H9 (cell line): ENCODE data around the gene FADS1. TPM values are rescaled to one million over a fixed set of nuclear protein-coding genes. Genes with fewer than 3 reads are reported as not detected.

Experiments used
- DNase-seq: peaks from one replicate; pipeline ENCODE4 v3.0.0-alpha.2; 2017
- H2AFZ ChIP-seq: one replicate; pipeline ENCODE4 v1.6.1; 2013; ENCODE audit warnings: mild to moderate bottlenecking, low read length, control low read depth, moderate library complexity
- H2AK5ac ChIP-seq: 2 replicates; pipeline ENCODE4 v1.6.1; 2013; ENCODE audit warnings: low read length, control low read depth, mixed read lengths; ENCODE audit not compliant: insufficient read length
- H2BK120ac ChIP-seq: one replicate; pipeline ENCODE4 v1.6.1; 2013; ENCODE audit warnings: low read depth, mild to moderate bottlenecking, low read length, control low read depth, inconsistent platforms; ENCODE audit not compliant: poor library complexity, severe bottlenecking
- H2BK12ac ChIP-seq: 2 replicates; pipeline ENCODE4 v1.6.1; 2013; ENCODE audit warnings: low read length, control low read depth, mixed read lengths, low read depth; ENCODE audit not compliant: insufficient read length
- H2BK15ac ChIP-seq: 2 replicates; pipeline ENCODE4 v1.6.1; 2013; ENCODE audit warnings: low read depth, low read length, control low read depth
- H2BK20ac ChIP-seq: one replicate; pipeline ENCODE4 v1.6.1; 2013; ENCODE audit warnings: low read depth, mild to moderate bottlenecking, low read length, control low read depth, inconsistent platforms; ENCODE audit not compliant: poor library complexity, severe bottlenecking
- H2BK5ac ChIP-seq: 2 replicates; pipeline ENCODE4 v1.6.1; 2013; ENCODE audit warnings: low read length, control low read depth, mixed read lengths; ENCODE audit not compliant: insufficient read length
- H3K14ac ChIP-seq: 2 replicates; pipeline ENCODE4 v1.6.1; 2013; ENCODE audit warnings: low read length, control low read depth; ENCODE audit not compliant: insufficient read depth
- H3K18ac ChIP-seq: 2 replicates; pipeline ENCODE4 v1.6.1; 2013; ENCODE audit warnings: low read depth, mild to moderate bottlenecking, mixed read lengths, low read length, control low read depth; ENCODE audit not compliant: insufficient read length
- H3K23ac ChIP-seq: 2 replicates; pipeline ENCODE4 v1.6.1; 2013; ENCODE audit warnings: low read length, control low read depth, mixed read lengths, low read depth; ENCODE audit not compliant: insufficient read length
- H3K23me2 ChIP-seq: 2 replicates; pipeline ENCODE4 v1.6.1; 2013; ENCODE audit warnings: low read depth, mild to moderate bottlenecking, mixed read lengths, low read length, control low read depth; ENCODE audit not compliant: insufficient read length, poor library complexity, severe bottlenecking
- H3K27ac ChIP-seq: 2 replicates; pipeline ENCODE4 v1.5.1; 2013; ENCODE audit warnings: low read length, control low read depth, mixed read lengths, low read depth; ENCODE audit not compliant: insufficient read length
- H3K27me3 ChIP-seq: 2 replicates; pipeline ENCODE4 v1.6.1; 2013; ENCODE audit warnings: low read length, control low read depth, inconsistent platforms; ENCODE audit not compliant: insufficient read depth
- H3K4ac ChIP-seq: 2 replicates; pipeline ENCODE4 v1.6.1; 2013; ENCODE audit warnings: low read depth, mild to moderate bottlenecking, control low read depth, inconsistent platforms, low read length, moderate library complexity
- H3K4me1 ChIP-seq: 2 replicates; pipeline ENCODE4 v1.6.1; 2013; ENCODE audit warnings: low read length, control low read depth, inconsistent platforms; ENCODE audit not compliant: insufficient read depth
- H3K4me2 ChIP-seq: 2 replicates; pipeline ENCODE4 v1.6.1; 2013; ENCODE audit warnings: low read length, control low read depth, mixed read lengths; ENCODE audit not compliant: insufficient read length, insufficient read depth
- H3K56ac ChIP-seq: 2 replicates; pipeline ENCODE4 v1.6.1; 2013; ENCODE audit warnings: low read depth, mild to moderate bottlenecking, mixed read lengths, low read length, control low read depth; ENCODE audit not compliant: insufficient read length
- H3K79me1 ChIP-seq: 2 replicates; pipeline ENCODE4 v1.6.1; 2013; ENCODE audit warnings: low read depth, mild to moderate bottlenecking, moderate library complexity, low read length, control low read depth, inconsistent platforms; ENCODE audit not compliant: insufficient read depth, poor library complexity, severe bottlenecking
- H3K79me2 ChIP-seq: 2 replicates; pipeline ENCODE4 v1.6.1; 2013; ENCODE audit warnings: low read length, control low read depth, inconsistent platforms; ENCODE audit not compliant: insufficient read depth
- H3K9ac ChIP-seq: 2 replicates; pipeline ENCODE4 v1.6.1; 2013; ENCODE audit warnings: low read length, control low read depth, mixed read lengths; ENCODE audit not compliant: insufficient read length; ENCODE audit errors: extremely low read depth
- H3K9me3 ChIP-seq: one replicate; pipeline ENCODE4 v1.6.1; 2013; ENCODE audit warnings: low read depth, low read length, inconsistent platforms; ENCODE audit not compliant: control insufficient read depth
- H3T11ph ChIP-seq: one replicate; pipeline ENCODE4 v1.6.1; 2013; ENCODE audit warnings: mild to moderate bottlenecking, low read length, control low read depth, inconsistent platforms
- H4K20me1 ChIP-seq: one replicate; pipeline ENCODE4 v1.6.1; 2013; ENCODE audit not compliant: control insufficient read depth, insufficient read length, insufficient read depth
- H4K5ac ChIP-seq: 2 replicates; pipeline ENCODE4 v1.6.1; 2013; ENCODE audit warnings: low read depth, mild to moderate bottlenecking, mixed read lengths, low read length, control low read depth; ENCODE audit not compliant: insufficient read length
- H4K8ac ChIP-seq: replicated peaks from 2 replicates; pipeline ENCODE4 v1.6.1; 2013; ENCODE audit warnings: low read length, control low read depth, mixed read lengths, low read depth; ENCODE audit not compliant: insufficient read length
- H4K91ac ChIP-seq: 2 replicates; pipeline ENCODE4 v1.6.1; 2013; ENCODE audit warnings: low read depth, mild to moderate bottlenecking, moderate library complexity, mixed read lengths, low read length, control low read depth; ENCODE audit not compliant: insufficient read length
- H3K27ac Mint-ChIP-seq, 3 experiments: 2 replicates in 2 of 3; 3 replicates in 1 of 3; pipeline ENCODE4 v1.8.0; 2020 to 2021; ENCODE audit warnings: mixed read lengths in 3 of 3, mild to moderate bottlenecking in 1 of 3, moderate library complexity in 1 of 3
- H3K27me3 Mint-ChIP-seq: 2 replicates; pipeline ENCODE4 v1.8.0; 2021; ENCODE audit warnings: low read depth, mild to moderate bottlenecking, moderate library complexity, mixed read lengths
- H3K36me3 Mint-ChIP-seq, 3 experiments: 2 replicates in 2 of 3; 3 replicates in 1 of 3; pipeline ENCODE4 v1.8.0; 2020 to 2021; ENCODE audit warnings: low read depth in 3 of 3, mixed read lengths in 3 of 3; ENCODE audit not compliant: insufficient read depth in 1 of 3
- H3K4me1 Mint-ChIP-seq, 2 experiments: 2 replicates each; pipeline ENCODE4 v1.8.0; 2020; ENCODE audit warnings: mixed read lengths in 2 of 2
- H3K4me3 Mint-ChIP-seq, 2 experiments: 2 replicates in 1 of 2; 3 replicates in 1 of 2; pipeline ENCODE4 v1.8.0; 2020 to 2021; ENCODE audit warnings: mild to moderate bottlenecking in 2 of 2, mixed read lengths in 2 of 2, moderate library complexity in 1 of 2
- H3K9me3 Mint-ChIP-seq, 2 experiments: 2 replicates in 1 of 2; 3 replicates in 1 of 2; pipeline ENCODE4 v1.8.0; 2020; ENCODE audit warnings: mild to moderate bottlenecking in 2 of 2, mixed read lengths in 2 of 2, moderate library complexity in 1 of 2
- WGBS: extraction: QIAGEN DNeasy Blood & Tissue Kit; methylation state at CpG from one replicate; pipeline ENCODE4 v1.1.7; 2013; ENCODE audit warnings: missing lambda C conversion rate, low lambda C conversion rate, mixed read lengths; ENCODE audit not compliant: insufficient read length; ENCODE audit errors: extremely low coverage; 5-methylcytosine and 5-hydroxymethylcytosine counted together
- total RNA-seq: library from RNA; stranded (reverse); gene quantifications from 2 replicates; pipeline ENCODE4 v1.2.1, GENCODE V29; 2021
- TF ChIP-seq, protein P1 (sequence below): fragments of 200-600 bp; sonication (generic); conservative IDR thresholded peaks from 3 replicates; pipeline ENCODE4 v1.8.0; 2021; ENCODE audit warnings: antibody characterized with exemption, mild to moderate bottlenecking

Gene FADS1
- total RNA-seq, 1 experiment from 2014 or later, result 125 TPM

DNA sequence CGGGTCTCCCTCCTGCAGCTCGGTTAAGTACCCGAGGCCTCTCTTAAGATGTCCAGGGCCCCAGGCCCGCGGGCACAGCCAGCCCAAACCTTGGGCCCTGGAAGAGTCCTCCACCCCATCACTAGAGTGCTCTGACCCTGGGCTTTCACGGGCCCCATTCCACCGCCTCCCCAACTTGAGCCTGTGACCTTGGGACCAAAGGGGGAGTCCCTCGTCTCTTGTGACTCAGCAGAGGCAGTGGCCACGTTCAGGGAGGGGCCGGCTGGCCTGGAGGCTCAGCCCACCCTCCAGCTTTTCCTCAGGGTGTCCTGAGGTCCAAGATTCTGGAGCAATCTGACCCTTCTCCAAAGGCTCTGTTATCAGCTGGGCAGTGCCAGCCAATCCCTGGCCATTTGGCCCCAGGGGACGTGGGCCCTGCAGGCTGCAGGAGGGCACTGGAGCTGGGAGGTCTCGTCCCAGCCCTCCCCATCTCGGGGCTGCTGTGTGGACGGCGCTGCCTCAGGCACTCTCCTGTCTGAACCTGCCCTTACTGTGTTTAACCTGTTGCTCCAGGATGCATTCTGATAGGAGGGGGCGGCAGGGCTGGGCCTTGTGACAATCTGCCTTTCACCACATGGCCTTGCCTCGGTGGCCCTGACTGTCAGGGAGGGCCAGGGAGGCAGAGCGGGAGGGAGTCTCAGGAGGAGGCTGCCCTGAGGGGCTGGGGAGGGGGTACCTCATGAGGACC, 49.6 kb upstream of the FADS1 start:
- H4K5ac ChIP-seq, result no peak overlapping the region
- H3K4me1 ChIP-seq, result no peaks in the 10 kb centered on the region
- no peak overlapping the region for H3K4me2 ChIP-seq
- H3K27me3 ChIP-seq, result no peaks in the 10 kb centered on the region; the same call in 1 of the 2 replicates
- no peaks in the 10 kb centered on the region for H3K79me1 ChIP-seq
- no peak overlapping the region for H2AFZ ChIP-seq
- no peak overlapping the region for H2BK5ac ChIP-seq
- no peak overlapping the region for H2BK12ac ChIP-seq
- H3K18ac ChIP-seq, result no peak overlapping the region
- H3K79me2 ChIP-seq, result no peaks in the 10 kb centered on the region
- H3K4me1 Mint-ChIP-seq, result peaks cover 13 to 19% of the 10 kb centered on the region in 2 experiments
- H3K27me3 Mint-ChIP-seq, result peaks cover 10% of the 10 kb centered on the region
- no peak overlapping the region for H3K23ac ChIP-seq
- no peak overlapping the region for H4K91ac ChIP-seq
- no peak overlapping the region for H3K4ac ChIP-seq
- H3K36me3 Mint-ChIP-seq, result peaks cover 23 to 39% (median 39%) of the 10 kb centered on the region in 3 experiments
- H3K9me3 Mint-ChIP-seq, result no peaks in the 10 kb centered on the region
- no CpG with 5 or more reads among the region's 18 CpGs for WGBS
- H4K20me1 ChIP-seq, result no peaks in the 10 kb centered on the region
- H3K27ac ChIP-seq, result no peak overlapping the region
- H2BK20ac ChIP-seq, result no peak overlapping the region
- no peak overlapping the region for H3T11ph ChIP-seq
- no peak overlapping the region for H3K4me3 Mint-ChIP-seq
- H3K9ac ChIP-seq, result no peak overlapping the region
- H3K14ac ChIP-seq, result no peak overlapping the region
- no peaks in the 10 kb centered on the region for H3K9me3 ChIP-seq
- no peak overlapping the region for H4K8ac ChIP-seq
- no peak overlapping the region for H2BK15ac ChIP-seq
- H3K56ac ChIP-seq, result no peak overlapping the region
- no peak overlapping the region for H2AK5ac ChIP-seq
- no peaks in the 10 kb centered on the region for H3K23me2 ChIP-seq
- TF ChIP-seq, protein P1, sequence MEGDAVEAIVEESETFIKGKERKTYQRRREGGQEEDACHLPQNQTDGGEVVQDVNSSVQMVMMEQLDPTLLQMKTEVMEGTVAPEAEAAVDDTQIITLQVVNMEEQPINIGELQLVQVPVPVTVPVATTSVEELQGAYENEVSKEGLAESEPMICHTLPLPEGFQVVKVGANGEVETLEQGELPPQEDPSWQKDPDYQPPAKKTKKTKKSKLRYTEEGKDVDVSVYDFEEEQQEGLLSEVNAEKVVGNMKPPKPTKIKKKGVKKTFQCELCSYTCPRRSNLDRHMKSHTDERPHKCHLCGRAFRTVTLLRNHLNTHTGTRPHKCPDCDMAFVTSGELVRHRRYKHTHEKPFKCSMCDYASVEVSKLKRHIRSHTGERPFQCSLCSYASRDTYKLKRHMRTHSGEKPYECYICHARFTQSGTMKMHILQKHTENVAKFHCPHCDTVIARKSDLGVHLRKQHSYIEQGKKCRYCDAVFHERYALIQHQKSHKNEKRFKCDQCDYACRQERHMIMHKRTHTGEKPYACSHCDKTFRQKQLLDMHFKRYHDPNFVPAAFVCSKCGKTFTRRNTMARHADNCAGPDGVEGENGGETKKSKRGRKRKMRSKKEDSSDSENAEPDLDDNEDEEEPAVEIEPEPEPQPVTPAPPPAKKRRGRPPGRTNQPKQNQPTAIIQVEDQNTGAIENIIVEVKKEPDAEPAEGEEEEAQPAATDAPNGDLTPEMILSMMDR, result no peak
- DNase-seq, result no peak
- H3K27ac Mint-ChIP-seq, result peak overlapping the region in 1 of 3 experiments; percentile 76; a peak in 2 of 7 replicates
- no peak overlapping the region for H2BK120ac ChIP-seq
